Stimulated activated CD4-positive, alpha-beta T cell treated with anti-CD3 and anti-CD28 coated beads, Interleukin-12 subunit alpha, Interleukin-12 subunit beta, amount 100 ng/mL, for 4 hours (primary cell): ENCODE data around the gene SMYD3.

Source experiments
- DNase-seq: peaks from one replicate; pipeline ENCODE4 v3.0.0-alpha.2; 2020

SMYD3 gene

GRCh38 chr1:246162560-246162959, 344.5 kb downstream of the SMYD3 start:
- DNase-seq = no peak

- no peak for DNase-seq
Measured at GRCh38 chr1:246161626-246162025, 345.5 kb downstream of the SMYD3 start.

GRCh38 chr1:246160905-246161304, 346.2 kb downstream of the SMYD3 start:
- DNase-seq = no peak

GRCh38 chr1:246160374-246160773, 346.7 kb downstream of the SMYD3 start:
- no peak for DNase-seq

GRCh38 chr1:246159279-246160227, 347.5 kb downstream of the SMYD3 start:
- no peak for DNase-seq

GRCh38 chr1:246158131-246158530, 348.9 kb downstream of the SMYD3 start:
- no peak for DNase-seq

GRCh38 chr1:246157516-246157915, 349.6 kb downstream of the SMYD3 start:
- no peak for DNase-seq

- no peak for DNase-seq
Measured at GRCh38 chr1:246156847-246157246, 350.2 kb downstream of the SMYD3 start.

- no peak for DNase-seq
Measured at GRCh38 chr1:246155923-246156322, 351.2 kb downstream of the SMYD3 start.

GRCh38 chr1:246153796-246154212, 353.3 kb downstream of the SMYD3 start:
- no peak for DNase-seq

- no peak for DNase-seq
Measured at GRCh38 chr1:246152986-246153431, 354.1 kb downstream of the SMYD3 start.

GRCh38 chr1:246151796-246152434, 355.2 kb downstream of the SMYD3 start:
- no peak for DNase-seq

- DNase-seq = no peak
Measured at GRCh38 chr1:246149543-246149942, 357.5 kb downstream of the SMYD3 start.

GRCh38 chr1:246147524-246148461, 359.3 kb downstream of the SMYD3 start:
- no peak for DNase-seq

GRCh38 chr1:246146804-246147523, 360.1 kb downstream of the SMYD3 start:
- DNase-seq = no peak

GRCh38 chr1:246145900-246146299, 361.2 kb downstream of the SMYD3 start:
- DNase-seq = no peak

- DNase-seq = no peak
Measured at GRCh38 chr1:246144931-246145330, 362.1 kb downstream of the SMYD3 start.

GRCh38 chr1:246142320-246142893, 364.7 kb downstream of the SMYD3 start:
- no peak for DNase-seq

- no peak for DNase-seq
Measured at GRCh38 chr1:246141306-246141705, 365.8 kb downstream of the SMYD3 start.

GRCh38 chr1:246139745-246140182, 367.3 kb downstream of the SMYD3 start:
- no peak for DNase-seq

GRCh38 chr1:246138781-246139180, 368.3 kb downstream of the SMYD3 start:
- DNase-seq = no peak

GRCh38 chr1:246136477-246136876, 370.6 kb downstream of the SMYD3 start:
- DNase-seq = no peak
